Measurements from ENCODE around the gene SHB. TPM values are rescaled to one million over a fixed set of nuclear protein-coding genes. Genes with fewer than 3 reads are reported as not detected.

SHB gene
- total and polyA plus RNA-seq, 2 of the 13 experiments (the other 11 are each of a cell fraction or from before 2014, with no cell fraction given): 19.4 to 20.7 TPM

DNA sequence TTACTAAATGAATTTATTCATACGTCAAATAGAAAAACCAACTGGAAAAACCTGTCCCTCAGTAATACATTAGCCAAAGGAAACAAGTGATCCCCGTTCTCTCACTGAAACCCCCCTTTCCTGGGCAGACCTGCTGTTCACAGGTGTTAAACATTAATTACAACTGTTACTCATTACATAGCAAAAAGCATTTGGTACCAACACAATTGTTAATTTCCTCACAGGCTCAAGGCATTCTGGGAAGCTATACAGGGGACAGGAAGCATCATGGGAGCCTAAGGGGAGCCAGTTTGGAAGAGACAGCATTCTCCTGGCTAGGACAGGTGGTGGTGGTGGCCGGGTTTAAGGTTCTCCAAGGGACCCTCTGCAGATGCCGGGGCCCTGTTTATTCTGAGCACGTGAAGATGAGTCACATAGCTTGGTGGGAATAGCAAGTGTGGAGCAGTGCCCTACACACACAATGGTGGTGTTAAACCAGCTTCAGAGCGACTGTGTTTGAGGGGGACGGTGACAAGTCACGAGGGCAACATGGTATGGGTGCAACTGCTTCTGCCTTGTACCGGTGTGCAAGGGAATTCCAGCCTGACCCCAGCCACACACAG, 102.5 kb downstream of the SHB start (continued):
- TF ChIP-seq, protein P1, sequence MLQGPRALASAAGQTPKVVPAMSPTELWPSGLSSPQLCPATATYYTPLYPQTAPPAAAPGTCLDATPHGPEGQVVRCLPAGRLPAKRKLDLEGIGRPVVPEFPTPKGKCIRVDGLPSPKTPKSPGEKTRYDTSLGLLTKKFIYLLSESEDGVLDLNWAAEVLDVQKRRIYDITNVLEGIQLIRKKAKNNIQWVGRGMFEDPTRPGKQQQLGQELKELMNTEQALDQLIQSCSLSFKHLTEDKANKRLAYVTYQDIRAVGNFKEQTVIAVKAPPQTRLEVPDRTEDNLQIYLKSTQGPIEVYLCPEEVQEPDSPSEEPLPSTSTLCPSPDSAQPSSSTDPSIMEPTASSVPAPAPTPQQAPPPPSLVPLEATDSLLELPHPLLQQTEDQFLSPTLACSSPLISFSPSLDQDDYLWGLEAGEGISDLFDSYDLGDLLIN (CRISPR knock-in tag; IDR thresholded peaks at IDR 0.05; ENCODE audit: borderline replicate concordance): no peak
- TF ChIP-seq, protein P2, sequence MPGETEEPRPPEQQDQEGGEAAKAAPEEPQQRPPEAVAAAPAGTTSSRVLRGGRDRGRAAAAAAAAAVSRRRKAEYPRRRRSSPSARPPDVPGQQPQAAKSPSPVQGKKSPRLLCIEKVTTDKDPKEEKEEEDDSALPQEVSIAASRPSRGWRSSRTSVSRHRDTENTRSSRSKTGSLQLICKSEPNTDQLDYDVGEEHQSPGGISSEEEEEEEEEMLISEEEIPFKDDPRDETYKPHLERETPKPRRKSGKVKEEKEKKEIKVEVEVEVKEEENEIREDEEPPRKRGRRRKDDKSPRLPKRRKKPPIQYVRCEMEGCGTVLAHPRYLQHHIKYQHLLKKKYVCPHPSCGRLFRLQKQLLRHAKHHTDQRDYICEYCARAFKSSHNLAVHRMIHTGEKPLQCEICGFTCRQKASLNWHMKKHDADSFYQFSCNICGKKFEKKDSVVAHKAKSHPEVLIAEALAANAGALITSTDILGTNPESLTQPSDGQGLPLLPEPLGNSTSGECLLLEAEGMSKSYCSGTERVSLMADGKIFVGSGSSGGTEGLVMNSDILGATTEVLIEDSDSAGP (CRISPR knock-in tag; IDR thresholded peaks at IDR 0.05; ENCODE audit: borderline replicate concordance): peak; percentile 45; the same call in 1 of the 2 replicates
- peak; percentile 50; the same call in 1 of the 2 replicates for TF ChIP-seq SIN3A (IDR thresholded peaks at IDR 0.05; ENCODE audit: borderline replicate concordance, low read depth, low read length)
- no peak for TF ChIP-seq ZNF552 (CRISPR knock-in tag; IDR thresholded peaks at IDR 0.05; ENCODE audit: borderline replicate concordance)
- TF ChIP-seq SAFB2 (CRISPR knock-in tag; IDR thresholded peaks at IDR 0.05; ENCODE audit: borderline replicate concordance, low read depth): no peak
- TF ChIP-seq RXRB (CRISPR knock-in tag; IDR thresholded peaks at IDR 0.05; ENCODE audit: borderline replicate concordance): 0 out of 2 replicates have a peak, but pooled peaks have one; percentile 12
- no peak for TF ChIP-seq ZNF34 (CRISPR knock-in tag; IDR thresholded peaks at IDR 0.05; ENCODE audit: borderline replicate concordance)
- TF ChIP-seq, protein P3, sequence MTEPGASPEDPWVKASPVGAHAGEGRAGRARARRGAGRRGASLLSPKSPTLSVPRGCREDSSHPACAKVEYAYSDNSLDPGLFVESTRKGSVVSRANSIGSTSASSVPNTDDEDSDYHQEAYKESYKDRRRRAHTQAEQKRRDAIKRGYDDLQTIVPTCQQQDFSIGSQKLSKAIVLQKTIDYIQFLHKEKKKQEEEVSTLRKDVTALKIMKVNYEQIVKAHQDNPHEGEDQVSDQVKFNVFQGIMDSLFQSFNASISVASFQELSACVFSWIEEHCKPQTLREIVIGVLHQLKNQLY (CRISPR knock-in tag; IDR thresholded peaks at IDR 0.05): 0 out of 2 replicates have a peak, but pooled peaks have one; percentile 55
- no peak for TF ChIP-seq TBX3 (IDR thresholded peaks at IDR 0.05; ENCODE audit: borderline replicate concordance)
- TF ChIP-seq, protein P4, sequence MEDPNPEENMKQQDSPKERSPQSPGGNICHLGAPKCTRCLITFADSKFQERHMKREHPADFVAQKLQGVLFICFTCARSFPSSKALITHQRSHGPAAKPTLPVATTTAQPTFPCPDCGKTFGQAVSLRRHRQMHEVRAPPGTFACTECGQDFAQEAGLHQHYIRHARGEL (CRISPR knock-in tag; IDR thresholded peaks at IDR 0.05): no peak
- TF ChIP-seq FOXA3 (CRISPR knock-in tag; IDR thresholded peaks at IDR 0.05): peak; percentile 82
- TF ChIP-seq, protein P5, sequence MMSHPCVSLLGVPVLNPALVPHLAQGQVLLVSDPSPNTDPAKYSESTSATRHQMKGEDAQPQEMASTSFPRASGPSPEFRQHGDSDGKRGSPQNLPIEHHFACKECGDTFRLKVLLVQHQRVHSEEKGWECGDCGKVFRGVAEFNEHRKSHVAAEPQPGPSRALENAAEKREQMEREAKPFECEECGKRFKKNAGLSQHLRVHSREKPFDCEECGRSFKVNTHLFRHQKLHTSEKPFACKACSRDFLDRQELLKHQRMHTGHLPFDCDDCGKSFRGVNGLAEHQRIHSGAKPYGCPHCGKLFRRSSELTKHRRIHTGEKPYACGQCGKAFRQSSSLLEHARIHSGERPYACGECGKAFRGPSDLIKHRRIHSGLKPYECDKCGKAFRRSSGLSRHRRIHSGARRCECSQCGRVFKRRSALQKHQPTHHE (CRISPR knock-in tag; IDR thresholded peaks at IDR 0.05; ENCODE audit: borderline replicate concordance): no peak
- no peak for TF ChIP-seq NR2F6 (IDR thresholded peaks at IDR 0.05)
- TF ChIP-seq NR2F6 (CRISPR knock-in tag; IDR thresholded peaks at IDR 0.05): no peak
- TF ChIP-seq FOXK1 (CRISPR knock-in tag; IDR thresholded peaks at IDR 0.05; ENCODE audit: borderline replicate concordance, low read depth): peak; percentile 54; the same call in 1 of the 2 replicates
- TF ChIP-seq ATM (IDR thresholded peaks at IDR 0.05; ENCODE audit: borderline replicate concordance): no peak
- no peak for TF ChIP-seq NCOA5 (CRISPR knock-in tag; IDR thresholded peaks at IDR 0.05)
- TF ChIP-seq SNAPC2 (CRISPR knock-in tag; IDR thresholded peaks at IDR 0.05): no peak

All from HepG2 (cell line).